GM18498 (cell line): ENCODE measurements around the gene SLC9B2.
"Not testable (repeated sequence)": the region's sequence is repeated elsewhere in the genome, so short reads cannot be mapped to it uniquely, and the experiment has no call there.

Experiments used
- ATAC-seq: cut with Tn5 transposase; IDR thresholded peaks from one replicate; pipeline ENCODE4 v1.9.1; 2021; ENCODE audit warnings: mild to moderate bottlenecking, moderate library complexity; ENCODE audit not compliant: unreplicated experiment

The SLC9B2 gene

DNA sequence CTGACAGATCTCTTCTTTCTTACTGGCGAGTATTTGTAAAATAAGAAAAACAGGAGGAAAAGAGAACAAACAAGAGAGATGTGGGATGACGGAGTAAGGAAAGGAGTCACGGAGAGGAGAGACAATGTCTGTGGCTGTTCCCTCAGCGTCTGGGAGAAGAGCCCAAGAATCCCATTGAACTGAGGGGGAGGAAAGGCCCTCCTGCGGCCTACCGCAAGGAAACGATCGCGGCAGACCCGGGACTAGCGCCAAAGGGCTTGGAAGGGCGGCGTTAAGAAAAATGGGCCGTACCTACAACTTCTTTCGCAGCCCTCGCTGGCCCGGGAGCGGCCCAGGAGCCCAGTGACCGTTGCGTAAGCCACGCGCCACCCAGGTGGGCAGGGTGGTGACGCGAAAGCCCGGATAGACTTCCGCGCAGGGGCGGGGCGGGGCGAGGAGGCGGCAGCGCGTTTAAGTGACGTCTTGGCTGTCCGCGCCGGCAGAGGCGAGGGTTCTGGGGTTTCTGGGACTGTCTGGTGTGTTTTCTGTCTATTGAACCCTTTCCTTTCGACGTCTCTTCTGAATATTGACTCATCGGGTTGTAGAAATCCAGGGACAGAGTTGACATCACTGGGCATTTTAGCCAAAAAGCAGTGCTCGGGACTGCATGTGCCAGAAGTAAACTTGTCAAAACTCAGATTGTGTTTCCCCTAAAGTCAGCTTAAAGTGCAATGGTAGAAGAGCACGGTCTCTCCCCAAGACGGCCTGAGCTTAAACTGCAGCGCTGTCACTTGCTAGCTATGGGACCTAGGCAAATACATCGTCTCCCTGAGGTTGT lies 57.0 kb downstream of the SLC9B2 start, which contains the start of gene SLC9B1:
TSS of gene SLC9B1 (minus strand) at position 398 of the 817 bp plus-strand sequence. CDS start 27,994 bp downstream, outside the sequence.
- ATAC-seq = peak; percentile 99

DNA sequence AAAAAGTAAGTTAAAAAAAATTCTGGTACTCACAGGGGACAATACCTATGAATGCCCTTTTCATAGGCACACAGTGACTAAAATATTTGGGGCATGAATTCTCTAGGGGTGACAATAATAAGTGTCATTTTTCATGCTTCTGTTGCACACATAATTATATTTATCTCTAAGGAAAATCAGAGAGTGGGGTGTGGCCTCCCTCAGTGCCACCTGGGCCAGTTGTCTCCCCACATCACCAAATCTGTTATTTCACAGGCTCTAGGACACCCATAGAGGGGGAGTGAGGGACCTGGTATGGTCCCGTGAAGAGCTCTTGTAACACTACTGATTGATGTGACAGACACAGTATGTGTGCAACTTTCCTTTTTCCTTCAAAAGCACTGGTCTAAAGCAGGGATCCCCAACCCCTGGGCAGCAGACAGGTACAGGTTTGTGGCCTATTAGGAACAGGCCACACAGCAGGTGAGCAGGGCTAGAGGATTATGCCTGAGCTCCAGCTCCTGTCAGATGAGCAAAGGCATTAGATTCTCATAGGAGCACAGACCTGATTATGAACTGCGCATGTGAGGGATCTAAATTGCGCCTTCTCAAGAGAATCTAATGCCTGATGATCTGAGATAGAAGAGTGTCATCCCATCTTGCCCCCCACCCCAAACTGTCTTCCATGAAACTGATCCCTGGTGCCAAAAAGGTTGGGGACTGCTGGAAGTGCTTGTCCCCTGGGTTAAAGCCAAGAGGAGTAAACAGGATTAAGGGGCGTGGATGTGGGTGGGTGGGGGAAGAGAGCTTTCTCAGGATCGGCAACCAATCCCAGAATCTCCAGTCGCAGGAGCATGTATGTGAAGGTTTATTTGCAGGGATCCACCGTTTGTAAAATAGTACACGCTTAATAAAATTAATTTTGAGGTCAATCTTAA lies 57.9 kb downstream of the SLC9B2 start:
- no peak for ATAC-seq

DNA sequence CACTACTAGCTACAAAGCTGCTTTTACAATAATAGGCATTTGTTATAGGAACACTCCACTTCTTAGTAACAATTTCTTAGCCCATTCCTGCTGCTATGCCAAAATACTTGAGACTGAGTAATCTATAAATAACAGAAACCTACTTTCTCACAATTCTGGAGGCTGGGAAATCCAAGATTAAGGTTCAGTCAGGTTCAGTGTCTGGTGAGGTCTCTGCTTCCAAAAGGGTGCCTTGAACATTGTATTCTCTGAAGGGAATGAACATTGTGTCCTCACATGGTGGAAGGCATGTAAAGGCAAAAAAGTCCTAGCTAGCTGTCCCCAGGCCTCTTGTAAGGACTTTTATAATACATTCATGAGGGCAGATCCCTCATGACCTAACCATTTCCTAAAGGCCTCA lies 64.0 kb downstream of the SLC9B2 start:
- no peak for ATAC-seq

DNA sequence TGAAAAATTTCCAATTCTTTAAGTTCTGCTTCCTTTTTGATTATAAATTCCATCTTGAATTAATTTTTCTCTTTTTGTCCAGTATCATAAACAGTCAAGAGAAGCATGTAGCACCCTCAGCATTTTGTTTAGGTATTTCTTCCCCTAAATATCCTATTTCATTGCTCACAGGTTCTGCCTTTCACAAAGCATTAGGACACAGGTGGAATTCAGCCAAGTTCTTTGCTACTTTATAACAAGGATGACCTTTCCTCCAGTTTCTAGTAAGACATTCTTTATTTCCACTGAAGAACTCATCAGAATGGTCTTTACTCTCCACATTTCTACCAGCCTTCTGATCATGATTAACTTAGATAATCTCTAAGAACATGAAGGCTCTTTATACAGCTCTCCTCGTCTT lies 64.5 kb downstream of the SLC9B2 start:
- no peak for ATAC-seq

DNA sequence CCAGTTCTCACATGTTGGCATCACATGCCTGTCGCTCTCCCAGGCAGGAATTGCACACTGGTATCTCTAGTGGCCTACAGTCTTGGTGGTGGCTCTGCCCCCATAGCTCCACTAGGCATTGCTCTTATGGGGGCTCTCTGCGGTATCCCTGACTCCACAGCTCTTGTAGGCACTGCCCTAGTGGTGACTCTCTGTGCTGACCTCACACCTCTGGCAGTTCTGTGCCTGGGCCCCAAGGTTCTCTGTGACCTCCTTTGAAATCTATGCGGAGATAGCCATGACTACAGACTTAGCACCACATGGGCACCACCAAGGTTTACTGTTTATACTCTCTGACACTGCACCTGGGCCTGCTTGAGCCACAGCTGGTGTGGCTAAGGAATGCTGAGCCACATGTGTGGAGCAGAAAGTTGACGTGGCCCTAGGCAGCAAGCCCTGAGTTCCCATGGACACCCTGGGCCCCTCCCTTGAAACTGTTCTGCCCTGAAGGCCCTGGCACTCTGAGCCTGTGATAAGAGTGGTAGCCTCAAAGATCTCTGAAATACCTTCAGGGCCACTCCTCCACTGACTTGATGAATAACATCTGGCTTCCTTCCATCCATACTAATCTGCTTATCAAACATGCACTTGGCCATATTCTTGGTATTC lies 65.1 kb downstream of the SLC9B2 start:
- ATAC-seq = no peak

DNA sequence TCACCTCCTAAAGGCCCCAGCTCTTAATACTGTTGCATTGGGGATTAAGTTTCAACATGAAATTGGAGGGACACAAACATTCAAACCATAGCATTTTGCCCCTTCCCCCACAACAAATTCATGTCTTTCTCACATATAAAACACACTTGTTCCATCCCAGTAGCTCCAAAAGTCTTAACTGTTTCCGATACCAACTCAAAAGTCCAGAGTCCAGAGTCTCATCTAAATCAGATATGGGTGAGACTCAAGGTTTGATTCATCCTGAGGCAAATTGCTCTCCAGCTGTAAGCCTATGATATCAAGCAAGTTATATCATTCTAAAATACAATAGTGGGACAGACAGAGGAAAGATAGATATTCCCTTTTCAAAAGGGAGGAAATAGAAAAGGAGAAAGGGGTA lies 65.8 kb downstream of the SLC9B2 start:
- no peak for ATAC-seq

DNA sequence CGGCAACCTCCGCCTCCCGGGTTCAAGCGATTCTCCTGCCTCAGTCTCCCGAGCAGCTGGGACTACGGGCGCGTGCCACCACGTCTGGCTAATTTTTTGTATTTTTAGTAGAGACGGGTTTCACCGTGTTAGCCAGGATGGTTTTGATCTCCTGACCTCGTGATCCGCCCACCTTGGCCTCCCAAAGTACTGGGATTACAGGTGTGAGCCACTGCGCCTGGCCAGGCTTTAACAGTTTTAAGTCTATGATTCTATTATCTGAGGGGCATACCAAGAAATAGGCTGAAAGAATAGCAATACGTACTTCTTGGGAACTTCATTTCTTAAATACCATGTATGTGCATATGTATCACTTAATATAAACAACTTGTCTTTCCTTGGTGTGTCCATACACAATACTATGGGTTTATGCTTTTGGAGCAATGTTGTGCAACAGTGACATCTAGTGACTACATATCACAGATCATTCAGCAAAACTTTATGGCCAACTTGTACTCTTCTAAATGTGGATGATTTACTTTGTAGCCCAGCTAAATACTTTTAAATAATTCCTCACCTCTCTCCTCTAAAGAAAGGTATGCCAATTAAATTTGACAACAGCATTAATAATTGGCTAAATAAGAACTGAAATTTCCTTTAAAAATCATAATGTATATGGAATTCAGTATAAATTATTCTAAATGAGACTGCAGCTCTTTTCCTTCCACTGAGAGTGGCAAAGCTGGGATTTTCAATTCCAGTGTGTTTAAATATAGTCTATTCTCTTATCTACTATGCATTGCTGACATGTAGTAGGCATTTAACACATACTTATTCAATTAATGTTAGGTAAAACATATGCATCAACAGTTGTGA lies 67.5 kb downstream of the SLC9B2 start:
- peak; percentile 89 for ATAC-seq

DNA sequence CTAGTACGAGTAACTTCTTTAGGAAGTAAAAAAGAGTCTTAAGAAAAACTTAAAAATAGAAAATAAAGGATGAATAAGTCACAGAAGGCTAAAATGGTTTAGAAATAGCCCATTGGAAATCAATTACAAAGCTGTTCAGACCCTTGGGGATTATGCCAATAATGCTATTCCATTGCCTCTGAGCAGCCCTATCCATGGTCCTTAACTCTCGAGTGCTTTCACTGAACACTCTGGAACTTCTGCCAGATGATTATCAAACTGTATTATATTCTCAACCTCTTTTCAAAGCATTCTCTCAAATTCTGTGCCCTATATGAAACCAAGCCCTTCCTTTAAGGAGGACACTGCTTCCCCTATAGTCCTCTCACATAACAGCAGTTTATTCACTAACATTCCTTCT lies 74.0 kb downstream of the SLC9B2 start:
- no peak for ATAC-seq

DNA sequence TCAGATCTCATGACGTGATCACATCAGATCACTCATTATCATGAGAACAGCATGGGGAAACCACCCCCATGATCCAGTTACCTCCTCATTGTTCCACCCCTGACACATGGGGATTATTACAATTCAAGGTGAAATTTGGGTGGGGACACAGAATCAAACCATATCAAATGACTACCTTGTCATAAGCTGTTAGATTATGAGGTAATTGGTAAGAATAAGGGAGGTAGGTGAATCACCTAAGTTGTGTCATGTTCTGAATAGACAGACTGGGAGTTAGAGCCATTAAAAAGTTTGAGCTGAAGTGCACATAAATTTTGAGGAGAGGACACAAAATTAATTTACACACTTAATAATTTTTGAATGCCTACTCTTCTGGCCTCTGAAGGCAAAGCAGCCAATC lies 81.8 kb downstream of the SLC9B2 start:
- no peak for ATAC-seq

DNA sequence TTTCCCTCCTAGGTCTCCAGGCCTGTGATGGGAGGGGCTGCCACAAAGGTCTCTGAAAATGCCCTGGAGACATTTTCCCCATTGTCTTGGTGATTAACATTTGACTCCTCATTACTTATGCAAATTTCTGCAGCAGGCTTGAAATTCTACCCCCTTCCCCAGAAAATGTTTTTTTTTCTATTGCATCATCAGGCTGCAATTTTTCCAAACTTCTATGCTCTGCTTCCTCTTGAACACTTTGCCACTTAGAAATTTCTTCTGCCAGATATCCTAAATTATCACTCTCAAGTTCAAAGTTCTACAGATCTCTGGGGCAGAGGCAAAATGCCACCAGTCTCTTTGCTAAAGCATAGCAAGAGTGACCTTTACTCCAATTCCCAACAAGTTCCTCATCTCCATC lies 82.6 kb downstream of the SLC9B2 start:
- not testable (repeated sequence) for ATAC-seq

DNA sequence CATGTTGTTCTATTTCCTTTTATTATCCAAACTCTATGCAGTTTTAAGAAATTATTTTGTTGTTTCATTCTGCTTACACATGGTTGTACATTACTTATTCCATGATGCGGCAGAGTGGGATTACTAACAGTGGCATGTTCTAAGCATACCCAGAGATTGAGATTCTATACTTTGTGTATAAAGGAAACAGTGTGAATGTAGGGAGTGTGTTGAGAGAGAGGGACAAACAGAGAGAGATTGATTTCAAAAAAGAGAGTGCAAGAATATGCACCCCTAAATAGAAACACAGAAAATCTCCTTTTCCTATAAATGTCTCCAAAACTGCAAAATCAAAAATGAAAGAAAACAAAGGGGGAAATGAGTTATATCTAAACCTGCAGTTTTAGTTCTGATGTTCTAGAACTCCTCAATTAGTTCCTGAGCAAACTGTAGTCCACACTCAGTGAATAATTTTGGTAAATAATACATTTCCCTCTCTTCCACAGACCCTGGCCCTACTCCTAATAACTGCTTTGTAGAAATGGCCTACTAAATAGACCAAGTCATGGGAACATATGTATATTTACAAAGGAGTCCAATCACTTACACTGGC lies 88.0 kb downstream of the SLC9B2 start:
- ATAC-seq = peak; percentile 52

DNA sequence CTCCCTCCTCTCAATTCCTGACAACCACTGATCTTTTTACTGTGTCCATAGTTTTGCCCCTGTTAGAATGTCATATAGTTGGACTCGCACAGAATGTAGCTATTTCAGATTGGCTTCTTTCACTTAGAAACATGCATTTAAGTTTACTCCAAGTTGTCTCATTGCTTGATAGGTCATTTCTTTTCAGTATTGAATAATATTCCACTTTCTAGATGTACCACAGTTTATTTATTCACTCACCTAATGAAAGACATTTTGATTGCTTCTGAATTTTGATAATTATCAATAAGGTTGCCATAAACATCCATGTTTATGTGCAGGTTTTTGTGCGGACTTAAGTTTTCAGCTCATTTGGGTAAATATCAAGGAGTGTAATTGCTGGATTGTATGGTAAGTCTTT lies 95.6 kb downstream of the SLC9B2 start:
- no peak for ATAC-seq
